Measurements from ENCODE around the gene MAP3K15. TPM values are rescaled to one million over a fixed set of nuclear protein-coding genes. Genes with fewer than 3 reads are reported as not detected.

Gene MAP3K15, protein sequence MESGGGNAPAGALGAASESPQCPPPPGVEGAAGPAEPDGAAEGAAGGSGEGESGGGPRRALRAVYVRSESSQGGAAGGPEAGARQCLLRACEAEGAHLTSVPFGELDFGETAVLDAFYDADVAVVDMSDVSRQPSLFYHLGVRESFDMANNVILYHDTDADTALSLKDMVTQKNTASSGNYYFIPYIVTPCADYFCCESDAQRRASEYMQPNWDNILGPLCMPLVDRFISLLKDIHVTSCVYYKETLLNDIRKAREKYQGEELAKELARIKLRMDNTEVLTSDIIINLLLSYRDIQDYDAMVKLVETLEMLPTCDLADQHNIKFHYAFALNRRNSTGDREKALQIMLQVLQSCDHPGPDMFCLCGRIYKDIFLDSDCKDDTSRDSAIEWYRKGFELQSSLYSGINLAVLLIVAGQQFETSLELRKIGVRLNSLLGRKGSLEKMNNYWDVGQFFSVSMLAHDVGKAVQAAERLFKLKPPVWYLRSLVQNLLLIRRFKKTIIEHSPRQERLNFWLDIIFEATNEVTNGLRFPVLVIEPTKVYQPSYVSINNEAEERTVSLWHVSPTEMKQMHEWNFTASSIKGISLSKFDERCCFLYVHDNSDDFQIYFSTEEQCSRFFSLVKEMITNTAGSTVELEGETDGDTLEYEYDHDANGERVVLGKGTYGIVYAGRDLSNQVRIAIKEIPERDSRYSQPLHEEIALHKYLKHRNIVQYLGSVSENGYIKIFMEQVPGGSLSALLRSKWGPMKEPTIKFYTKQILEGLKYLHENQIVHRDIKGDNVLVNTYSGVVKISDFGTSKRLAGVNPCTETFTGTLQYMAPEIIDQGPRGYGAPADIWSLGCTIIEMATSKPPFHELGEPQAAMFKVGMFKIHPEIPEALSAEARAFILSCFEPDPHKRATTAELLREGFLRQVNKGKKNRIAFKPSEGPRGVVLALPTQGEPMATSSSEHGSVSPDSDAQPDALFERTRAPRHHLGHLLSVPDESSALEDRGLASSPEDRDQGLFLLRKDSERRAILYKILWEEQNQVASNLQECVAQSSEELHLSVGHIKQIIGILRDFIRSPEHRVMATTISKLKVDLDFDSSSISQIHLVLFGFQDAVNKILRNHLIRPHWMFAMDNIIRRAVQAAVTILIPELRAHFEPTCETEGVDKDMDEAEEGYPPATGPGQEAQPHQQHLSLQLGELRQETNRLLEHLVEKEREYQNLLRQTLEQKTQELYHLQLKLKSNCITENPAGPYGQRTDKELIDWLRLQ (N-terminal part only)
- 0.32 TPM for polyA plus RNA-seq (2013, experiment 1 of 2; ENCODE audit: insufficient read length)
- polyA plus RNA-seq (2013, experiment 2 of 2; ENCODE audit: insufficient read length): 0.40 TPM

DNA sequence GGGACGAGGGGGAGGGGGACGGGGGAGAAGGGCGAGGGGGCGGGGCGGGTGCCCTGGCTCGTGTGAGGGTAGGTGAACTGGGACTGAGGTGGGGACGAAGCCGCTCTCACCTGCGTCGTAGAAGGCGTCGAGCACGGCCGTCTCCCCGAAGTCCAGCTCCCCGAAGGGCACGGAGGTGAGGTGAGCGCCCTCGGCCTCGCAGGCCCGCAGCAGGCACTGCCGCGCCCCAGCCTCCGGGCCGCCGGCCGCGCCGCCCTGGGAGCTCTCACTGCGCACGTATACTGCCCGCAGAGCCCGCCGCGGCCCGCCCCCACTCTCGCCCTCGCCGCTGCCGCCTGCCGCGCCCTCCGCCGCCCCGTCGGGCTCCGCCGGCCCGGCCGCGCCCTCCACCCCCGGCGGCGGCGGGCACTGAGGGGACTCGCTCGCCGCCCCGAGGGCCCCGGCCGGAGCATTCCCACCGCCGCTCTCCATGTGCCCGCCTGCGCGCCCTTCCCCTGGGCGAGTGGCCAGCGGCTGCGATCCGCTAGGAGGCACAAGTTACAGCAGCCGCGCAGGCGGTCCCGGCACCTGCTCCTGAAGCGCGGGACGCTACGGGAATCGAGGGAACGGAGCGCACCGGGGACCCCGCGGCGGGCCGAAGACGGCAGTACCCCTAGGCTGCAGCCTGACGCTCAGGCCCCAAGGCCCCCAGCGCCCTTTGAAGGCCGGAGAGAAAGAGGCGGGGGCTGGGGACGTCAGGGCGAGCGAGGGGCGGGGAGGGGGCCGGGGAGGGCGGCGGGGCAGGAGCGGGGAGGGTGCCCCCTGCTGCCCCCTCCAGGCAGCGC lies at the start of gene MAP3K15:
Gene MAP3K15 (minus strand): TSS at position 718 of the 824 bp plus-strand sequence. CDS start 247 bp downstream, at position 471.
- DNase-seq: no peak

DNA sequence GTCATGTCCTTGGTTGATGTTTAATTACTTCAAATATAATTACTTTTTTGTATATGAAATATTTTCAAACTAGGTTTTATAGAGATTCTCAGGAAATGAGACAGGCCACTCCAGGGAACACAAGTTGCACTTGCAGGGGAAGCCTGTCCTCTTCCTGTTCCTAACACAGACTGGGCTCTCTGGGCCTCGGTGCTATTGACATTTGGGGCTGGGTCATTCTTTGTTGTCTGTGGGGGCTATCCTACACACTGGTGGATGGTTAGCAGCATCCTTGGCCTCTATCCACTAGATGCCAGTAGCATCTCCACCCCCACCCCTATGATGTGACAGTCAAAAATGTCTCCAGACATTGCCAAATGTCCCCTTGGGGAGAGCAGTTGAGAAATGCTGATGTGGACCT lies 49.3 kb upstream of the MAP3K15 start:
- no peak for DNase-seq

DNA sequence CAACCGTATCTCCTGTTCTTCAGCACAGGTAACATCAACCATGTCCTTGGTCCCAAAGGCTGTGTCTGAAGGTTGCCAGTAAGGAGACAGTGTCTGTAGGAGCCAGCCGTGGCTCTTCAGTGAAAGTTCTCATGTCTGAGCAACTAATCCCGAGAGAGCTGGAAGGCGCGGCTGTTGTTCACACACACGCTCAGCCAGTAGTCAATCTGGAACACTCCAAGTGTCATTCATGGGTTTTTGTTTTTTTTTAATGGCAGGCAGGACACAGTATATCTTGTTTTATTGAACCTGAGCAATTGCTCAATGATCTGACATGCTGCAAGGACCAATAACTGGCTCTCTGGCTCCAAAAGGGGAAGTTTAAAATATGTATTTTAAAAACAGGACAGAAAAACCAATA lies 48.4 kb upstream of the MAP3K15 start:
- DNase-seq: no peak

DNA sequence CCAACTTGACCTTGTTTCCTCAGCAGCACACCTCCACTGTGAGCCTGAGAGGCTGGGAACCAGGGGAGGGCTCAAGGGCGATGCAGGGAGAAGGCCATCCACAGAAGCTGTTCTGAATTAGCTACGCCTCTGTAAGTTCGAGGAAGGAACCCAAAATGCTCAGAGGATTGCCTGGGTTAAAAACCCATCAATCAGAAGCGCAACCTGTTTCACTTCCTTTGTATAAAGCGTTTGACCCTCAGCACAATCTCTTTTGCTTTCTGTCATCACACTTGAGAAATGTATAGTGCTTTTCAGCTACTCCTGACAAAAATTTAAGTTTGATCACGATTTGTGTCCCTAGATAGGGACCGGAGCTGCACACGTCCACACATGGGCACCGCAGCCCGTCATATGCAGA lies 48.0 kb upstream of the MAP3K15 start:
- DNase-seq: no peak

DNA sequence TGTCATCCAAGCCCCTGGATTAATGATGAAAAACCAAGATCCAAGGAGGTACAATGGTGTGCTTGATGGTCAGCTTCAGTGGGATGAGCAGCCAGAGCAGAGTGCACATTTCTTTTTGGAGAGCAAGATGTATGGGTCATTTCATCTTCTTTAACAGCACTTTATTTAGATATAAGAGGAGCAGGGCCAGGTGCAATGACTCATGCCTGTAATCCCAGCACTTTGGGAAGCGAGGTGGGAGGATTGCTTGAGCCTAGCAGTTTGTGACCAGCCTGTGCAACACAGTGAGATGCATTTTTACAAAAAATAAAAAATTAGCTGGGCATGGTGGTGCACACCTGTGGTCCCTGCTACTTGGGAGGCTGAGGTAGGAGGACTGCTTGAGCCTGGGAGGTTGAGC lies 45.3 kb upstream of the MAP3K15 start:
- no peak for DNase-seq

DNA sequence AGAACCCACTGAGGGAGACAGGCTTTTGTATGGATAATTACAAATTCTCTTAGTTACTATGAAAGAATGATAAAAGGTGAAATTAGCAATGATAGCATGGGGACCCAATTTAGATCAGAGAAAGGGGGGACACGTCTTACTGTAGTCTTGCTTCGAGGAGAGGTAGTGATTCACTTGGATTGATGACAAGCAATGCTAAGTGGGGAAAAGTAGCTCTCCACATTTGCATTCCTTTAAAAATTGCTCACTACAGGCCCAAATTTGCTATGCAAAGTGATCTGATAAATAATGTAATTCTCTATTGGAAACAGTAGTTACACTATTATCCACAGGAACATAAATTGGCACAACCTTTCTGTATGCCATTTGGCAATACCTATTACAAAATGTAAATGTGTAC lies 42.5 kb upstream of the MAP3K15 start:
- DNase-seq: peak; percentile 51

DNA sequence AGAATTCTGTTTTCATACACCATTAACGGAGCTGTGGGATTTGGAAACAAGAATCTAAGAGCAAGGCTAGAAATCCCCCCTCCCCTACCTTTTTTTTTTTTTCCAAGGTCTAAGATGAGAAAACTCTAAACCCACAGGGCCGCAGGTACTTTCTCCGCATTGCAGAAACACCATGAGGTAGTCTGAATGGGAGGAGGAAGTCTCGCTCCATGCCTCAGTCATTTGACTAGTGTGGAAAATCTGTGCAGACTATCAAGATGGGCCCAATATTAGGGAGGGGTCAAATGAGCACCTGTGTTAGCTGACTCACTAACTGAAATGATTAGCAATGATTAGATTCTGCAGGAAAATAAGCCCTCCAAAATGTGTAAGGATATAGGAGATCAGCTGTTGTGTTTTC lies 40.9 kb upstream of the MAP3K15 start:
- DNase-seq: no peak

DNA sequence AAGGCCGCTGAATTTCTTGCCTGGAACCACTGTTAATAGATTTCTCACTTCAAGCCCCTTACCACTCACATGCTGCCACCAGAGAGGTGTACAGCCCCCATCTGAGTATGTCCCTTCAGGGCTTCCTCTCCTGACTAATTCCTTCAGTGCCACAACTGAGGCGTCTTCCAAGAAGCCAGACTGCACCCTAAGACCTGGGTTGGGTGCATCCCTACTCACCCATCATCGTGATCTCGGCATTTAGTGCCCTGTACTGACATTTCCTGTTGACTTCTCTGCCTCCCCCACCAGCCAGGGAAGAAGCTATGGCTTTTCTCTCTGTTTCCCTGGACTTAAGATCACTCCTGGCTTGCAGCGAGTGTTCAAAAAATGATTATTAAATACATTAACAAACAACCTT lies 40.4 kb upstream of the MAP3K15 start:
- no peak for DNase-seq

DNA sequence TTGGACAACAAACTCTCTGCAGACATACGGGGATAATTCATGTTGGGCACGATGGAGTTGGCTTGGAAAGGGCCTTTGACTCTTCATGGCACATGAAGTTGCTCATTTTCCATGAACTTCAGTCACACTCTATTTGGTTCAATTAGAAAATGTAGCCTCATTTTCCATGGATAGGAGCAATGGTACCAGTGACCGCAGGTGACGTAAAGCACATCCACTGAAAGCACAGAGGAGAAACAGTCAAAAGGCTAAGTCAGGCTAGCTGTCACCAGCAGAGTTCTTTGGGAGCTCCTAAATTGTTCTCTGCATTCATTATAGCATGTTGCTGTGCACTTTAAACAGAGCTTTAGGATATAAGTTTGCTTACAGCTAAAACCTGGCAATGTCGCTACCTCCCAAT lies 39.9 kb upstream of the MAP3K15 start:
- no peak for DNase-seq

DNA sequence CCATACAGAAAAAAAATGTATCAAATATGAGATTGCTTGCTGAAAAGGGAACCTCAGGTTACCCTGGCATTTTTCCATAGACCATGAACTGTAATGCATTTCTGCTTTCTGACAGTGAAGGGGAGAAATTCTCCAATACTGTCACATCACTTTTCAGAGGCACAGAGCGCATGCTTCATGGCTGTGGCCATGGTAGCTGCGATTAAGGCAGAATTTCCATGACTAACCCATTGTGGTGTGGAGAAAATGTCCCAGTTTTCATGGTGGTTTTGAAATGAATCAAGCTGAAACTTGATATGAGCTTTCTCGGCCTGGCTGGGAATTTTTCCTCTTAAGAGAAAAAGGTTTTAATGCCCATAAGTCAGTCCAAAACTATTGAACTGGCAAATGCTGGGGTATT lies 39.5 kb upstream of the MAP3K15 start:
- peak; percentile 77 for DNase-seq

DNA sequence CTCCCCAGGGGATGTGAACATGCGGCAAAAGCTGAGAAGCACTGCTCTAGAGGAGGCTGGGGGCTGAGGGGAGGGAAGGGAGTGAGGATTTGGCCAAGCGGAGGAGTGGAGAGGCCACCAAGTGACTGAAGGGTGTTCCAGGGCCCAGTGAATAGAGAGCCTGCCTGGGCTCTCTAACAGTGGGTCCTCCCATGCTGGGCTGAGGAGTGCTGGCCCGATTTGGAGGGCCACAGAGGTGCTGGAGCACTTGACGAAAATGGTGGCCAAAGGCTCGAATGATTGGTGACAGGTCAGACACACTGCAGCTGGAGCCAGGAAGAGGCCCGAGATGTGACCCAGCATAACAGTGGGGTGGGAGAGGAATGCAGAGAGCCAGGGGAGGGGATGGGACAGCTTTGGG lies 37.5 kb upstream of the MAP3K15 start:
- no peak for DNase-seq

DNA sequence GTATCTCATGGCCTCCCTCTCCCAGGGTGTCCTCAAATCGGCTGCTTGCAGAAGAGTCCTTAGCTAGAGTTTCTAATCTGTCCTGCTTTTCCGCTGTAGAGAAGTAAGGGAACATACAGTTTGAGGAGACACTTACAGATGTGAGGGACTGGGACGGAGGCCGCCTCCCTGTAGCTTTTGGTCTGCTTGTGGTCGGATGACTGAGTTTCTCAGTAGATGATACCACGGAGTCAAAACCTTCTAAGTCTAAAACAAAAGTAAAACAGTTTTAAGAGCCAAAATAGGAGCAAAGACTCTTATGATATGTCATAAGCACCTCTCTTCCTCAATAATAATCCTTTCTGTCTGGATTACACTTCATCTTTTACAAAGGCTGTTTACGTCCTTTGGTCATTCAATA lies 34.5 kb upstream of the MAP3K15 start:
- DNase-seq: no peak

DNA sequence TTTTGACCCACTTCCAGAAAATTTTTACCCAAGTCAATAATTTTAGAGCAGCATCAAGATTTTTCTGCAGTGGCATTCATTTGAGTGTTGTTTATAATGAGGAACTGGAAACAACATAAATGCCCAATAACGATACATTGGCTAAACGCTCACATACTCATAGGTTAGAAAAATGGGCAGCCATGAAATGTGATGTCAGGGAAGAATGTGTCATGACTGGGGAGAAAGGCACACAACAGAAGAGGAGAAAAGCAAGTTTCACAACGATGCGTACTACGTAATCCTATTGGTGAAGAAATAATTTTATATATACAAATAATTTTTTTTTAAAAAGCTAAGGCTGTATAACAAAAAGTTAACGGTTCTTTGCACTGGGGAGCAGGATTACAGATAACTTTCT lies 33.6 kb upstream of the MAP3K15 start:
- no peak for DNase-seq

DNA sequence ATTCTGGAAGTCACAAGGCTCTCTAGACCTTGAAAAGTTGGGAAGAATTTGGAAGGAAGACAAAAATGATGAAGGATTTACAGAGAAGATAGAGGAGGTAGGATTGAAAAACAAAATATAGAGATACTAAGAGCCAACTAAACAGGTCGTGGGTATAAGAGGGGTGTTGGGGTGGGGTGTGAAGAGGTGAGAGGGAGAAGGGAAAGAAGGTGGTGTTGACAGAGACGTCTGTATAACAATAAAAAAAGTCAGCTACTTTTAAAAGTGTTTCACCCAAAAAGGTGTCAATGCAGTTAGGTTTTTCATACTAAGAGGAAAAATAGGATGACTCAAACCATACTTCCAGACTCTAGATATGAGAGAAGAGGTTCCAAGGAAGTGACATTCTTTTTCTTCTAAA lies 33.0 kb upstream of the MAP3K15 start:
- DNase-seq: no peak

DNA sequence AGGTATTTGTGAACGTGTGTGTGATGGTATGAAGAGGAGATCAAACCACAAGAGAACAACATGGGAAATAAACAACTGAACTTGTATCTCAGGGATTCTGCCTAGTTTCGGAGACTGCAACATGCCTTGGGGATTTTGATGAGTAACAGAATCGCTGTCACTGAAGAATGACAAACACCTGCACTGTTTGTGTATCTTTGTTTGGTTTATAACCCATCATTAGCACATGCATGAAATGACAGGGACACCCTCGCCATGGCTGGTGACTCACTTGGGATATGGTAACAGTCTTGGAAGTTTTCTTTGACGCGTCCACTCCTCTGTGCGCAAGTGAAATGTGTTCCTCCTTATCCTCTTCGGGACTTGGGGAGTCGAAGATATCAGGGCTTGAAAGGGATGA lies 30.3 kb upstream of the MAP3K15 start:
- DNase-seq: no peak

DNA sequence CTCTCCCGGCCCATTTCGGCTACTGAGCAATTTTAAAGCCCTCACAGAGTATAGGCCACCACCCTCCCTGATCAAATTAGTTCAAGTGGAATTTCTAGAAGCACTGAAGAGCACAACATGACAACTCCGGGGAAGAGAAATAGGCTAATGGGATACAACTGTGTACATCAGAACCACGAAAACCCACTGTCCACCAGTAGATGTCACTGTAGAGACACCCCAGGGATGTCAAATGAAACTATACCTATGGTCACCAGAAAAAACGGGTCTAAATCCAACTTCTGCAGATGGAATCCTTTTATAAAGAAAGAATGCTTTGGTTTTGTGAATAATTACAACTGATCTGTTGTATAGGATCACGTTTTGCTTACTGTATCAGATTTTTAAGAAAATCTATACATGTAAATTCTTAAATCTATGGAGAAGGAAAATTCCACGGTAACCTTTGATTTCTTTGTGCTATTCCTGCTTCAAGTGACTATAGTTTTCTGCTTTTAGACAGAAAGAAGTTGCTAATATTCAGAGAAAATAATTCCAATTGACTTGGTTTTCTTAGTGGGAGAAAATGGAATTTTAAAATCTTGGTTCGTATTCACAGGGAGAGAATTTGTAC lies 29.5 kb upstream of the MAP3K15 start:
- DNase-seq: peak; percentile 49

DNA sequence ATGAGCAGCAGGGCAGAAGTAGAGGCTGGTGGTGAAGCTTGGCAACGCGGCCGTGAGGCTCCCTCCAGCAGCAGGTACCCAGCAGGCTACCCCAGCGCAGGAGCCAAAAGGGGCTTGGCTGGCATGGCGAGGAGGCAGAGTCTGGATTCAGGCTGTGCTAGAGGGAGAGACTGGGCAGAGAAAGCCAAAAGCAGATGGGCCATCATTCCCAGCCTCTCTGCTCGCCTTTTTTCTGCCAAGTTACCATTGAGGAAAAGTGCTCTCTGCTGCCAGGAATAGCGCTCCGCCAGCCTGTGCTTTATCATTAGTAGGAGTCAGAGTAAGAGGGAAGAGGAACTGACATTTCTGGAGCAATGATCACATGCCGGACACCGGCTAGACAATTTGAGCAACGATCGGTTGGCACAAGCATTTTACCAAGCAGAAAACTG lies 28.7 kb upstream of the MAP3K15 start:
- no peak for DNase-seq

DNA sequence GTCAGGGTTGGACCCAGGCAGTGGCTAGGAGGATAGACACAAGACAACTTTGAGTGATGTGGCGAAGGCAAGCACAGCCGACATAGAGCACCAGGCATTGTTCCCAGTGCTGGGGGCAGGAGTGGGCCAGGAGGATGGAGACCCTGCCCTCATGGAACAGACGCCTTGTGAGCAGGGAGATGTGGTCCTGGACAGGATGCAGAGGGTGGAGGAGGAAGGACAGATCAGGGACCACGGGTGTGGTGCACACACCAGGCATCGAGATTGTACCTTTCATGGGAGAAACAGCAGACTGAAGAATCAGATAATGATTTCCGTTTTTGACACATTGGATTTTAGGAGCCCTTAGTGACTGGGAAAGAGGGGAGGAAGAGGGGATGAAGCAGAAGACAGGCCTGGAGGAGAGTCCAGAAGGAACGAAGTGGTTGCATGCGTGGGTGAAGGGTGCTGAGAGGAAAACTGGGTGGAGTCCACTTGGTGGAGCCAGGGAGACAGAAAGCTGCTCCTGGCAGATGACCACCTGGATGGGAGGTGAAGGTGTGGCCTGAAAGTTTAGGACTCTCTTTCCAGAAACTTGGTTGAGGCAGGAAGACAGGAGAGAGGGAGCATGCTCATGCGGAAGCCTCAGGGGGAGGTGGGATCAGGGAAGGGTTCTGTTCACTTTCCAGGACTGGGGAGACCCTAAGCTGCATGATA lies 27.9 kb upstream of the MAP3K15 start:
- DNase-seq: no peak

DNA sequence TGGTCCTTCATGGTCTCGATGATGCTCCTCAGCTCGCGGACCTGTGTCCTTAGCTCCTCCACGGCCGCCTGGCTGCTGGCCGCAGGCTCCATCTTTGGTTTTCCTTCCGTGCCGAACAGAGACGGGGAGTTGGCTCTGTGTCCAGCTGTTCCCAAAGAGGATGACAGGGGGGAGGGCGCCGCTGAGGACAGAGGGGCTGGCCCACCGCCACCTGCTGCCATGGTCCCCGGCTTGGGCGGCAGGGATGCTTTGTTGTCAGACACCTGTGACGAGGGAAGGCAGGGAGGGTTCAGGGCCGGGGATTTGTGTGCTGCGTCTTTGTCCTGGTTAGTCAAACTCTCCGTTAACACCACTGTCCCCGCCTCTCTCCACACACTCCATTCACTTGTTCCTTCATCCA lies 26.6 kb upstream of the MAP3K15 start:
- no peak for DNase-seq

DNA sequence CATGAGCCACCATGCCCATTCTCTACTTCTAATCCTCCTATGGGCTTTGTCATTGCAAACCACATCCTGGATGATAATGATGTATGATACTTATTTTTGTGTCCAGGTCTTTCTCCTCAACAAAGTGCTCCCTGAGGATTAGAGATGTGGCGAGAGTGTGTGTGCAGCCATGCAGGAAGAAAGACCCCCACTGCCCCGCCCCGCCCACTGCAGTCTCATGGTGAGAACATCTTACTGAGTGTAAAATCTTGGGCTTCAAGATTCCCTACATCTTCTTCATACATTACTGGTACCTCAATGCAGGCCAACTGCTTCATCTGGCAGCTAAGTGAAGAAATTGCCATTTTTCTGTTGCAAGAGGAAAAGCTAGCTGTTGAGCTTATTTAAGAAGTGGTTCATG lies 25.9 kb upstream of the MAP3K15 start:
- no peak for DNase-seq

DNA sequence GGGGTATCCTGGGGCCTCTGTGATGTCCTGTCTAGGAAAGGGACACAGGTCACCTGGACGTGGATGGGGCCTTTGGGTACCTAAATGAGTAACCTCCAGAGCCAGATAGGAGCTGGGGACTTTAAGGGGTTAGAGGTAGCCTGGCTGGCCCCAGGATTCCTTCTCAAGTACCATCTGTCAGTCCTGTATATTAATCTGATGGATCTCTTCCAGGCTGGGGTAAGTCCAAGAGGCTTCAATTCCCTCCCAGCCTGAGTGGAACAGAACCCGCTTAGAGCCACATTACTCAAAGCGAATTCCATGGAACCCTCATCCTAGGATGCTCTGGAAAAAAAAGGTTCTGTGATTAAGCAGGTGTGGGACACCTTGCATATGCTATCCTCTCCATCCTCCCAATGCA lies 24.8 kb upstream of the MAP3K15 start:
- DNase-seq: no peak

All from fibroblast of skin of abdomen (primary cell).